ENCODE measurements around the gene MPP4. TPM values are rescaled to one million over a fixed set of nuclear protein-coding genes. Genes with fewer than 3 reads are reported as not detected.

The MPP4 gene, protein sequence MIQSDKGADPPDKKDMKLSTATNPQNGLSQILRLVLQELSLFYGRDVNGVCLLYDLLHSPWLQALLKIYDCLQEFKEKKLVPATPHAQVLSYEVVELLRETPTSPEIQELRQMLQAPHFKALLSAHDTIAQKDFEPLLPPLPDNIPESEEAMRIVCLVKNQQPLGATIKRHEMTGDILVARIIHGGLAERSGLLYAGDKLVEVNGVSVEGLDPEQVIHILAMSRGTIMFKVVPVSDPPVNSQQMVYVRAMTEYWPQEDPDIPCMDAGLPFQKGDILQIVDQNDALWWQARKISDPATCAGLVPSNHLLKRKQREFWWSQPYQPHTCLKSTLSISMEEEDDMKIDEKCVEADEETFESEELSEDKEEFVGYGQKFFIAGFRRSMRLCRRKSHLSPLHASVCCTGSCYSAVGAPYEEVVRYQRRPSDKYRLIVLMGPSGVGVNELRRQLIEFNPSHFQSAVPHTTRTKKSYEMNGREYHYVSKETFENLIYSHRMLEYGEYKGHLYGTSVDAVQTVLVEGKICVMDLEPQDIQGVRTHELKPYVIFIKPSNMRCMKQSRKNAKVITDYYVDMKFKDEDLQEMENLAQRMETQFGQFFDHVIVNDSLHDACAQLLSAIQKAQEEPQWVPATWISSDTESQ
- total RNA-seq, result 0.15 TPM in 1 of 2 replicates, not detected in the other

DNA sequence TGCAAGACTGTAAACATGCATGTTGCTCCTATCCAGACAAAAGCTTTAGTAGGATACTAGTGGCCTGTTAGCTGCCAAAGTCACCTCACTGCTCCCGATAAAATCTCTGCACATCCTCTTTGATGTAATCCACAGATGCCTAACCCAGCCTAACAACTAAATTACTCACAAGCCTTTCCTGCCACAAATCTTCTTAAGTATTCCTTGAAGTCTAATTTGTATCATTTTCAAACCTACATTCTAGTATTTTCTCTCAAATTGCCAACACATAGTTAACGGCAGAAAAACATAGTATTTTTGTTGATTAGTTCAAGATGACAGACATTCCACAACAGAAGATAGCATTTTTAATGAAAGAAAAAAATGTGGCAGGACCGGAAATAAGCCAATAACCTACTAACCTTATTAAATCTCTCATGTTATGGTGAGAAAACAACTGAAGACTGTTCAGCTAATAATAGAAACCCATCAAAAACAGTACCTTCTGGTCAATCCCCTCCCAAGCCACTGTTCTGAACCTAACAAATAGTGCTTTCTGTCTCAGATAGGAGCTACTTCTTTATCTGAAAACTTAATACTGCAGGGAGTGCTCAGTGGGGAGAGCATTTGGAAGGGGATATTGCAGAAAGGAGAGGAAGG lies at the start of gene MPP4:
MPP4 (minus strand) TSS at position 57 of the 639 bp plus-strand sequence. CDS start 4,690 bp downstream, outside the sequence.
- intact Hi-C loops (cut with micrococcal nuclease), result loop anchor here (10.0 kb wide), 1 partner anchor 476 kb away; no protein-coding TSS in a partner anchor

DNA sequence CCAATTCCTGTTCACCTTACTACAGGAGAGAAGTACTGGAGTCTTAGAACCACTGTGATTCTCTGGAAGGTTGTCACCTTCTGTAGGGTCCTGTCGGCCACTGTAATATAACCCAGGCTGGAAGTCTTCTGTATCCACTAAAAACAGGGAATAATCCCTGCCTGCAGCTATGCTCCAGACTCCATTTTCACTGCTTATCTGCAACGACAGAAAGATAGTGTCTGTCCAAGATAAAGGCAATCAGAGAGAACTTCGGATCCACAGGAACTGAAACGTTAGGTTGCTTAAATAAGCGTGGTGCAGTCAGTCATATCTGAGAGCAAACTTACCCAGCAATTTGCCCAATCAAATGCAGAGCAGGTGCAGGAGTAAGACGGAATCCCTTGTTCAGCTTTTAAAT lies 48.1 kb upstream of the MPP4 start:
- intact Hi-C loops (cut with micrococcal nuclease), result no loop called here

DNA sequence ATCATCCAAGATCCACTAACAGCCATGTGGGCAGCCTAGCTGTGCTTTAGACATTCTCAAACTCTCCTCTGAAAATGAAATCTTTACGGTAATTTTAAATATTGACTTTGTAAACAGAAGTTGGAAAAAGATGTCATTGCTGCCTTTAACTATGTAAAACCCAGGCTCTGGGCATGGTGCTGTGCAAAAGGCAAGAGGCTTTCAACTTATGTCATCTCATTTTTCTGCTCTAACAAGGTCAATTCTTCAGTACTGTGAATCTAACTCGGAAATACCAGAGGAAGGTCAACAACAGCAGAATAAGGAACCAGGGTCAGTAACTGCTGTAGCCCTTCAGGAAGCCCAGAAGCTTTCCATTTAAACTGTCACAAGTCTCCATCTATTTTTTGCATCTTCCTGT lies 37.0 kb upstream of the MPP4 start:
- intact Hi-C loops (cut with micrococcal nuclease), result no loop called here

GRCh38 chr2:201734111-201734510 lies 35.7 kb upstream of the MPP4 start:
- intact Hi-C loops (cut with micrococcal nuclease), result no loop called here

GRCh38 chr2:201733544-201733943 lies 35.1 kb upstream of the MPP4 start:
- intact Hi-C loops (cut with micrococcal nuclease), result no loop called here

DNA sequence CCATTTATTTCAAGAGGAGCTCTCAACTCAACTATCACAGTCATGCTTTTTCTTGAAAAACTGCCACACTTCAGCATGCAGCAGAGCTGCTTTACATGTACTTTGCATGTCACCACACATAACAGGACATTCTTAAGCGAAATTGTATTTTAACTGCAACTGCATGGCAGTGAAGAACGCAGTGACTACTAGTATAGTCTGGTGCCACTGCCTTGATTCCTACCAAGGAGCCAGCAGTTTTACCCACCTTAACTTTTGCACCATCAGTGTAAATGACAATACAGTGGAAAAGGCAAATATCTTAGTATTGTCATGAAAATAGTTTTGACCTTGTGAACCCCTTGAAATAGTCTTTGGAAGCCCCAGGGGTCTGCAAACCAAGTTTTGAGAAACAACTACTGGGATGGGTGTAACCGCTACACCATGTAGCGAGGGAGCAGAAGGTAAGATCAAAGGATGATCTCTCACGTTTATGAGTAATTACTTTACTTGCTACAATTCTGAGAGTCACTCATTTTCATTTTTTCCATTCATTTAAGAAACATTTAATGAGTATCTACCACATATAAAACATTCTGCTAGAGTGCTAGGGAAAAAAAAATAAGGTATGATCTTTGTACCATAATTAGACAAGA lies 32.3 kb upstream of the MPP4 start:
- intact Hi-C loops (cut with micrococcal nuclease), result no loop called here

- intact Hi-C loops (cut with micrococcal nuclease), result no loop called here
Observed at GRCh38 chr2:201715459-201715858, 17.0 kb upstream of the MPP4 start.

DNA sequence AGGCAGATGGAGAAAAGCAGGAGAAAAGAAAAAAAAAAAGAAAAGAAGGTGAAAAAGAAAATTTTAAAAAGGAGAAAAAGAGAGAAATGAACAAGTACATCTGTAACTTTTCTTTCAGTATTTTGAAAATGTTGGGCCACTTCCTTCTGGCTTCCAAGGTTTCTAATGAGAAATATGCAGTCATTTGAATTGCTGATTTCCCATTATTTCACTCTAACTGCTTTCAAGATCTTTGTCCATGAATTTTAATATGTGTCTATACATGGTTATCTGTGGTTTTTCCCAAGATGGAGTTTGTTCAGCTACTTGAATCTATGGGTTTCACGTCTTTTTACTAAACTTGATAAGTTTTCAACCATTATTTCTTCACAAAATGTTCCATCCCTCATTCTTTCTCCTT lies 14.3 kb upstream of the MPP4 start:
- intact Hi-C loops (cut with micrococcal nuclease), result no loop called here

DNA sequence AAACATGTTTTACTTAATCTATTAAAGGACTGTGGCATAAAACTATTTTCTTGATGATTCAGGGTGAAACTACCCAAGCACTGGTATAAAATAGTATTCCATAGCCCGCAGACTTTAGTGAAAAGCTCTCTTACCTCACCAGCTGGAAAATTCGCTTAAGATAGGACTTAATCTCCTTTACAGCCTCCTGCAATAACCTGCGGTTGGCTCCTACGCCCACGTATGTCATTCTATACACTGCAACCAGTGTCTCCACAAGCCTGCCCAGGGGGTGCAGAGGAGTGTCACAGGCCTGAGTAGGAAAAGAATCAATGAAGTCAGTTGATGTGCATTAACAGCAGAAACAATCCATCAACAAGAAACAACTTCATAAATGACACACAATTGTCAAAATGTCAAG lies 11.3 kb upstream of the MPP4 start:
- intact Hi-C loops (cut with micrococcal nuclease), result no loop called here

- intact Hi-C loops (cut with micrococcal nuclease), result no loop called here
Observed at GRCh38 chr2:201709049-201709448, 10.6 kb upstream of the MPP4 start.

- intact Hi-C loops (cut with micrococcal nuclease), result no loop called here
Observed at GRCh38 chr2:201707753-201708152, 9.3 kb upstream of the MPP4 start.

GRCh38 chr2:201707142-201707541 lies 8.7 kb upstream of the MPP4 start:
- intact Hi-C loops (cut with micrococcal nuclease), result no loop called here

DNA sequence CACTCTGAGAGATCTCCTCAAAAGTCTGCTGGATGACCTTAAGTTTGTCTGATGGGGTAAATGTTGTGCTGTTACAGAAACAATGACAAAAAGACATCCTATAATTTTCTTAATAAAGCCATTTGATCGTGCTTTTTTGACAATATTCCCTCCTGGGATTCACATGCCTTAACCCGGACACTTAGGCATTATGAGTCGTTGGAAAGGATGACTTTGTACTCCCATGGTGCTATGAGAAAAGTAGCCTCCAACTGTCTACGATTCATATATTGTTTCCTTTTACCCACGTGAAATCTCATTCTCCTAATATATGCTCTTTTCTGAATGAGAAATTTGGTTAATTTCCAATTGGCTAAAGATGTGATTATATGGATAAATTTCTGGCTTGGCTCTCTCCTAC lies 6.1 kb upstream of the MPP4 start:
- intact Hi-C loops (cut with micrococcal nuclease), result no loop called here

- intact Hi-C loops (cut with micrococcal nuclease), result no loop called here
Observed at GRCh38 chr2:201701646-201702045, 3.2 kb upstream of the MPP4 start.

DNA sequence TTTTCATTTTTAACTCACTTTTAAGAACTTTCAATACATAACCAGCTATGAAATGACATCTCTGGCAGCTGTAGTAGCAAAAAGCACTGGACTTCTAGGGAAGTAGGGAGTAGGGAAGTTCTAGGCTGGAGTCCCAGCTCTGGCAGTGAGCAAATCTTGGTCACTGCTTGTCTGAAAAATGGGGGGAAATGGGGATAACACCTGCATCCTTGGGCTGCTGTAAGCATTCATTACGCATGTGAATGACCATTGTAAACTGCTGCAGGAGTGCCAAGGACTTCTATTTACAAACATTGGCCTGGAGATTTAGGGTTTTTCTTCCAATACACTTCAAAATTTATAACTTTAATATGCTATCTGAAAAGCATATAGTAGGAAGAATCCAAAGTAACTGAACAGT lies 972 bp upstream of the MPP4 start:
- intact Hi-C loops (cut with micrococcal nuclease), result loop anchor here (10.0 kb wide), 1 partner anchor 475 kb away; no protein-coding TSS in a partner anchor

DNA sequence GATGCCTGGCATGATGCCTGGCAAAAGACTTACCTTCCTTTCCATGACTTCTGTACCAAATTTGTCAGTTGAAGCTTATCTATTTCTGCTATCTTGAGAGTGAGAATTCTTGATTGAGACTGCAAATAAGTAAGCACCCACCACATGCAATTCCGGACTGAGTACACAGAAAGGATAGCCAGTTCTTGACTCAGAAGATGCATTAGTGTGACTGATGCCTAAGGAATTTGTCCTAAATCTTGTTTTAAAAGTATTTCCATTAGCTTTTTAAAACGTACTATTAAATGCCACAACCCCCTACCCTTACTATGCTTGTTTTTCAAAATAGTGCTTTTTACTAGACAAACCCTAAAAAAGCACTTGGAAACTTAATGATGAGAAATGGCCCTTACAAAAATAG lies 545 bp downstream of the MPP4 start:
- intact Hi-C loops (cut with micrococcal nuclease), result loop anchor here (10.0 kb wide), 1 partner anchor 477 kb away; no protein-coding TSS in a partner anchor

GRCh38 chr2:201696151-201696659 lies 2.2 kb downstream of the MPP4 start:
- intact Hi-C loops (cut with micrococcal nuclease), result loop anchor here (10.0 kb wide), 1 partner anchor 479 kb away; no protein-coding TSS in a partner anchor

- intact Hi-C loops (cut with micrococcal nuclease), result no loop called here
Observed at GRCh38 chr2:201685156-201685555, 13.3 kb downstream of the MPP4 start.

DNA sequence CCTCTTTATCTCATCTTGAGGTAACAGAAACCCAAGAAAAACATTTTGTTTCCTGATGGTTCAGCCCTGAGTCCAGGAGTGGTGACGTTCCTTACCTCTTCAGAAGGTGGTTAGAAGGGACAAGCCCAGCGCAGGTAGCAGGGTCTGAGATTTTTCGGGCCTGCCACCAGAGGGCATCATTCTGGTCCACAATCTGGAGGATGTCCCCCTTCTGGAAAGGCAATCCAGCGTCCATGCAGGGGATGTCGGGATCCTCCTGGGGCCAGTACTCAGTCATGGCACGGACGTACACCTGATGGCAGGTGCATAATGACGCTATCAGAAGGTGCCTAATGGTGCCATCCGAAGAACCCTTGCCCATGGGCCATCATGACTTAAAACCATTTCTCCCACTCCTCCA lies 17.7 kb downstream of the MPP4 start:
- intact Hi-C loops (cut with micrococcal nuclease), result no loop called here

DNA sequence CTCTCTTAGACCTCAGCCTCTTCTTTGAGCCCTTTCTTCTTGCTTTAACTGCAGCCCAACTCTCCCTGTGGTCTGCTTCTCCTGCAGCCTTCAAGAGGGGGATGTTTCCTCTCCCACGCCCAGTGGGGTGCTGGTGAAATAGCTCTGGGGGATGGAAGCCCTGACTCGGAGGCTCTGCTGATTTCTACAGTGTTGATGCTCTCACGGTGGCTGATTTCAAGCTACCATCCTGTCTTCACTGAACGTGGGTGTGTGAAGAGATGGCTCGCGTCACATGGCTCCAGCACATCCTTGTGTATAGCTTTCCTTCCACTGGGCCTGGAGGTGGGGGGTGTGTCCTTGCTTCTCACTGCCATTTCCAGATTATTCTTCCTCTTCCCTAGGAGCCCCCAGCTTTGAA lies 20.0 kb downstream of the MPP4 start:
- intact Hi-C loops (cut with micrococcal nuclease), result no loop called here

- intact Hi-C loops (cut with micrococcal nuclease), result no loop called here
Observed at GRCh38 chr2:201675454-201675853, 23.0 kb downstream of the MPP4 start.
